OCI-LY7 (cell line): Measurements from ENCODE around the gene C1QL2. TPM values are rescaled to one million over a fixed set of nuclear protein-coding genes. Genes with fewer than 3 reads are reported as not detected.

Experiments used
- BruUV-seq: library from RNA; stranded (reverse); fragments of 400-500 nt; replicated peaks from 2 replicates; lab custom pipeline; 2021; lab: Mats Ljungman, UMichigan
- CTCF ChIA-PET: fragments of 300-600 bp; sonication (Branson Sonifier 250); formaldehyde crosslinking; loops from one replicate; lab custom pipeline; 2022; ENCODE audit warnings: antibody characterized with exemption; ENCODE audit not compliant: unreplicated experiment; lab: Charles Lee
- POLR2A ChIA-PET: fragments of 300-600 bp; sonication (Branson Sonifier 250); formaldehyde crosslinking; loops from one replicate; lab custom pipeline; 2022; ENCODE audit warnings: antibody characterized with exemption; lab: Charles Lee
- DNase-seq: peaks from one replicate; pipeline ENCODE4 v3.0.0-alpha.2; 2015; ENCODE audit warnings: low spot score
- H2AFZ ChIP-seq: fragments of 200-600 bp; sonication (generic), shearing (Covaris generic); 2 replicates; pipeline ENCODE4 v1.6.1; 2014; ENCODE audit warnings: mild to moderate bottlenecking, antibody characterized with exemption, low read length, moderate library complexity
- H3K27ac ChIP-seq: fragments of 200-600 bp; sonication (generic); 2 replicates; pipeline ENCODE4 v1.5.1; 2014; ENCODE audit warnings: mixed run types, low read depth, mild to moderate bottlenecking, moderate library complexity, low read length, inconsistent platforms; ENCODE audit not compliant: poor library complexity, severe bottlenecking
- H3K36me3 ChIP-seq: fragments of 200-600 bp; sonication (generic); 2 replicates; pipeline ENCODE4 v1.6.1; 2014; ENCODE audit warnings: mild to moderate bottlenecking, antibody characterized with exemption, low read length, moderate library complexity, mixed read lengths; ENCODE audit not compliant: insufficient read depth
- H3K4me1 ChIP-seq: fragments of 200-600 bp; sonication (generic); 2 replicates; pipeline ENCODE4 v1.5.1; 2014; ENCODE audit warnings: mild to moderate bottlenecking, low read length; ENCODE audit not compliant: insufficient read depth, poor library complexity, severe bottlenecking
- H3K4me2 ChIP-seq: fragments of 200-600 bp; sonication (generic); 2 replicates; pipeline ENCODE4 v1.6.1; 2014; ENCODE audit warnings: mild to moderate bottlenecking, low read length
- H3K4me3 ChIP-seq: fragments of 200-600 bp; sonication (generic); 2 replicates; pipeline ENCODE4 v1.5.1; 2014; ENCODE audit warnings: mild to moderate bottlenecking, low read depth, low read length; ENCODE audit not compliant: poor library complexity, severe bottlenecking
- H3K79me2 ChIP-seq: fragments of 200-600 bp; sonication (generic); 2 replicates; pipeline ENCODE4 v1.6.1; 2016; ENCODE audit warnings: low read depth, mild to moderate bottlenecking, low read length, moderate library complexity, mixed read lengths; ENCODE audit not compliant: insufficient read depth
- H3K9me2 ChIP-seq: fragments of 200-600 bp; sonication (generic); 2 replicates; pipeline ENCODE4 v1.6.1; 2016; ENCODE audit warnings: mild to moderate bottlenecking, low read length, mixed read lengths; ENCODE audit not compliant: insufficient read depth
- H3K9me3 ChIP-seq: fragments of 200-600 bp; sonication (generic); 2 replicates; pipeline ENCODE4 v1.6.1; 2014; ENCODE audit warnings: mild to moderate bottlenecking, mixed run types, low read length, mixed read lengths
- H4K20me1 ChIP-seq: fragments of 200-600 bp; sonication (generic); 2 replicates; pipeline ENCODE4 v1.6.1; 2014; ENCODE audit warnings: mild to moderate bottlenecking, antibody characterized with exemption, low read length, moderate library complexity, mixed read lengths; ENCODE audit not compliant: insufficient read depth
- EZH2phosphoT487 ChIP-seq: fragments of 200-600 bp; sonication (generic); IDR thresholded peaks from 2 replicates; pipeline ENCODE4 v1.6.1; 2018; ENCODE audit warnings: low read depth, borderline replicate concordance, mild to moderate bottlenecking, mixed run types, antibody characterized with exemption, low read length, moderate library complexity, mixed read lengths
- intact Hi-C: fragments of 100-400 bp; cut with micrococcal nuclease; formaldehyde crosslinking; loops from one replicate; pipeline ENCODE4 v1.10.0; 2022; ENCODE audit not compliant: unreplicated experiment
- total RNA-seq, 2 experiments: library from RNA; depleted of rRNA in 1 of 2; stranded (reverse); fragments of >200 nt in 1 of 2; shearing (Covaris generic) in 1 of 2; gene quantifications; 2 replicates each; pipeline ENCODE4 v1.2.3, GENCODE V29; 2014 to 2022
- TF ChIP-seq, protein P1 (sequence below): fragments of 200-600 bp; sonication (generic); conservative IDR thresholded peaks from 2 replicates; pipeline ENCODE4 v1.5.1; 2014; ENCODE audit warnings: mild to moderate bottlenecking, antibody characterized with exemption, low read length, moderate library complexity, mixed read lengths

Gene C1QL2
- total RNA-seq, 2 experiments from 2014 or later, result not detected

DNA sequence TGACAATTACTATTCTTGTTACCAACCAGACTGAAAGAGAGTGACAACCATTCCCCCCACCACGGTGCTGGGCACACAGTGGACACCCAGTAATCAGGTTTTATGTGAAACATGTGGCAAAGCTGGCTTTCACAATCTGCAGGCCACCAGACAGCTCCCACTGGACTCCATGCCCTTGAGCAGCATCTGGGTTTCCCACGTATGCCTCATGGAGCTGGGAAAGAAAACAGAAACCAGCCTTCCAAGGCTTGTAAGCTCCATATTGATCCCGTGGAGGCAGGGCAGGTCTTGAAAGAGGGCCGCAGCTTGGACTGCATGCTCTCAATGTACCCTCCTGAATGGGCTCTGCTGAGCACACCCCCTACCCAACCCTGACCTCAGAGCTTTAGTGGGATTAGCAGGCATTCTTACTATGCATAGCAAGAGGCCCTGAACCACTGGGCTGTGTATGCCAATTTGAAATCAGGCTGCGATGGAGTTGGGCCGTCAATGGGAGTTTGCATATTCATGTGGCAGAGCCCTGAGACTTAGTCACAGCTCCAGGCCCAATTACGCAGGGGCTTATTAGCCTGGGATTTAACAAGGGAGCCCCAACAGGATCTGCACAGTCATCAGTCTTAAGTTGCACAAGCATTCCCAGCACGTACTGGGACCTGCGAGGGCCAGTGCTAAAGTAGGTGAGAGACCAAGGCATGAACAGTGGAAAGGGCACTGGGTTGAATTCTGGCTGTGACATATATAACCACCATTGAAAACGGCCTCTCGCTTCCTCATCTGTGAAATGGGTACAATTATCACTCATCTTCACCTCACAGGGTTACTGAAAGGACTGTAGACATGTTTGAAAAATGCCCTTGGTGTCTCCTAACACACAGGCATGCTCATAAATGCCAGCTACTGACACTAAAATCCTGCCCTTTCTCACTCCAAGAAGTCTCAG is 10.5 kb downstream of the C1QL2 start:
- no peaks in the 10 kb centered on the region for H3K79me2 ChIP-seq
- no peaks in the 10 kb centered on the region for H3K36me3 ChIP-seq
- no TSS peak for BruUV-seq
- POLR2A ChIA-PET, result no interaction called here
- H3K4me1 ChIP-seq, result no peaks in the 10 kb centered on the region
- CTCF ChIA-PET, result no interaction called here
- no peak for DNase-seq
- H3K4me3 ChIP-seq, result no peak overlapping the region
- no peak overlapping the region for H2AFZ ChIP-seq
- intact Hi-C loops, result no loop called here
- H3K9me3 ChIP-seq, result no peaks in the 10 kb centered on the region
- no peaks in the 10 kb centered on the region for H4K20me1 ChIP-seq
- no peaks in the 10 kb centered on the region for H3K9me2 ChIP-seq
- TF ChIP-seq EZH2phosphoT487, result no peak
- TF ChIP-seq, protein P1, sequence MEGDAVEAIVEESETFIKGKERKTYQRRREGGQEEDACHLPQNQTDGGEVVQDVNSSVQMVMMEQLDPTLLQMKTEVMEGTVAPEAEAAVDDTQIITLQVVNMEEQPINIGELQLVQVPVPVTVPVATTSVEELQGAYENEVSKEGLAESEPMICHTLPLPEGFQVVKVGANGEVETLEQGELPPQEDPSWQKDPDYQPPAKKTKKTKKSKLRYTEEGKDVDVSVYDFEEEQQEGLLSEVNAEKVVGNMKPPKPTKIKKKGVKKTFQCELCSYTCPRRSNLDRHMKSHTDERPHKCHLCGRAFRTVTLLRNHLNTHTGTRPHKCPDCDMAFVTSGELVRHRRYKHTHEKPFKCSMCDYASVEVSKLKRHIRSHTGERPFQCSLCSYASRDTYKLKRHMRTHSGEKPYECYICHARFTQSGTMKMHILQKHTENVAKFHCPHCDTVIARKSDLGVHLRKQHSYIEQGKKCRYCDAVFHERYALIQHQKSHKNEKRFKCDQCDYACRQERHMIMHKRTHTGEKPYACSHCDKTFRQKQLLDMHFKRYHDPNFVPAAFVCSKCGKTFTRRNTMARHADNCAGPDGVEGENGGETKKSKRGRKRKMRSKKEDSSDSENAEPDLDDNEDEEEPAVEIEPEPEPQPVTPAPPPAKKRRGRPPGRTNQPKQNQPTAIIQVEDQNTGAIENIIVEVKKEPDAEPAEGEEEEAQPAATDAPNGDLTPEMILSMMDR, result no peak
- no peak overlapping the region for H3K27ac ChIP-seq
- H3K4me2 ChIP-seq, result no peak overlapping the region

DNA sequence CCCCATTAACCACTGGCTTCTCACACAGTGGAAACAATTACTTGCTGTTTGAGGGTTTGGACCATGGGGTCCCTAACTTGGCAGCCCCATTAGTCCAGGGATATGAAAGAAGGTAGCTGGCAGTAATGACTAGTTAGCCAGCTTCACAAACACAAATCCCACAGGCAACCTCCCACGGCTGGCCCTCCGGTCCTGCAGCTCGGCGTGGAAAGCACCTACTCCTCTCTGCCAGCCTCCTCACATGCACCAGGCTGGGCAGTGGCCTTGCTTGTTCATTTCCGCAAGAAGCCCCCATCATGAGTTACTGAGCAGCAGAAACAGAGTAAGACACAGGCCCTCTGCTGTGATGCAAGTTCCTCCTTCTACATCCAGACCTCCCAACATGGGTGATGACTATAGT is 13.7 kb downstream of the C1QL2 start:
- H3K36me3 ChIP-seq, result no peaks in the 10 kb centered on the region
- no TSS peak for BruUV-seq
- no peaks in the 10 kb centered on the region for H4K20me1 ChIP-seq
- CTCF ChIA-PET, result no interaction called here
- no peaks in the 10 kb centered on the region for H3K9me2 ChIP-seq
- no peak for DNase-seq
- no peak overlapping the region for H3K4me2 ChIP-seq
- no peaks in the 10 kb centered on the region for H3K79me2 ChIP-seq
- H3K4me1 ChIP-seq, result no peaks in the 10 kb centered on the region
- TF ChIP-seq EZH2phosphoT487, result no peak
- TF ChIP-seq, protein P1, result no peak
- no peaks in the 10 kb centered on the region for H3K9me3 ChIP-seq
- H2AFZ ChIP-seq, result no peak overlapping the region
- H3K27ac ChIP-seq, result no peak overlapping the region
- no peak overlapping the region for H3K4me3 ChIP-seq
- intact Hi-C loops, result no loop called here
- POLR2A ChIA-PET, result no interaction called here

DNA sequence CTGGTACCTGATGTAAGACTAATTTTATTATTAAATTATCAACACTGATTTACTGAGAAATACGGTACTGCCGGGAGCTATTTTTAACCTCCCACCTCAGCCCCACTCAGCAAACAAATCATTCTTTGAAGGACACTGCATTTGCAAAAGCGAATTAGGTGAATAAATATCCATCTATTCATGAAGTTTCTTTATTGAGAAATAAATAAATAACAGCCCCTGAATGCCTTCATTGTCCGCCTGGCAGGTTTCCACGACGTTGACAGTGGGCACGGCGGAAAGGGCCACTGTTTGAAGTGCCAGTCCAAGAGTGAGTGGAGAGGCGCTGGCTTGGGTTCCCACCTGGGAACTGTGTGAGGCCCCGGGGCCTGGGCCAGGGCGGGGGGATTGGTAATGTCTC is 15.7 kb downstream of the C1QL2 start:
- ChIA-PET CTCF (no interaction called here), POLR2A (no interaction called here)
- Histone ChIP-seq H3K9me2 (no peaks in the 10 kb centered on the region), H3K36me3 (no peaks in the 10 kb centered on the region), H3K27ac (no peak overlapping the region), H3K4me1 (no peaks in the 10 kb centered on the region), H4K20me1 (no peaks in the 10 kb centered on the region), H2AFZ (no peak overlapping the region), H3K4me2 (no peak overlapping the region), H3K4me3 (no peak overlapping the region), H3K9me3 (no peaks in the 10 kb centered on the region), H3K79me2 (no peaks in the 10 kb centered on the region)
- intact Hi-C loops, result no loop called here
- TF ChIP-seq, protein P1, result no peak
- no peak for TF ChIP-seq EZH2phosphoT487
- BruUV-seq, result no TSS peak
- no peak for DNase-seq
